Fibroblast of lung (primary cell): ENCODE measurements around the gene SSUH2. TPM values are rescaled to one million over a fixed set of nuclear protein-coding genes. Genes with fewer than 3 reads are reported as not detected.

ENCODE experiments used
- DNase-seq, 2 donors: peaks; one replicate each; pipeline versions ENCODE4 v3.0.0 to v3.0.0-alpha.2; 2010; ENCODE audit warnings: low read depth in 2 of 2
- H2AFZ ChIP-seq: 2 replicates; pipeline ENCODE4 v1.5.1; 2012; ENCODE audit warnings: low read length, control low read depth, inconsistent platforms
- H3K27ac ChIP-seq: 2 replicates; pipeline ENCODE4 v1.5.1; 2011; ENCODE audit warnings: low read length, control low read depth; ENCODE audit not compliant: insufficient read depth
- H3K27me3 ChIP-seq: 2 replicates; pipeline ENCODE4 v1.5.1; 2011; ENCODE audit warnings: mild to moderate bottlenecking, low read length; ENCODE audit not compliant: control insufficient read depth, insufficient read depth
- H3K36me3 ChIP-seq: 2 replicates; pipeline ENCODE4 v1.5.1; 2011; ENCODE audit warnings: low read length; ENCODE audit not compliant: control insufficient read depth, insufficient read depth
- H3K4me1 ChIP-seq: 2 replicates; pipeline ENCODE4 v1.5.1; 2011; ENCODE audit warnings: low read length; ENCODE audit not compliant: control insufficient read depth, insufficient read depth; ENCODE audit errors: extremely low read depth
- H3K4me2 ChIP-seq: 2 replicates; pipeline ENCODE4 v1.5.1; 2011; ENCODE audit warnings: low read length, control low read depth; ENCODE audit not compliant: insufficient read depth; ENCODE audit errors: extremely low read depth
- H3K4me3 ChIP-seq, 4 experiments: fragments of 200-600 bp in 1 of 4; sonication (generic) in 1 of 4; replicated peaks in 1 of 4; 2 replicates each; pipeline ENCODE4 v1.5.1; 2011 to 2016; ENCODE audit warnings: low read length in 4 of 4, low read depth in 3 of 4, mild to moderate bottlenecking in 3 of 4, control low read depth in 2 of 4, inconsistent platforms in 1 of 4, mixed read lengths in 1 of 4; ENCODE audit not compliant: insufficient read depth in 1 of 4; ENCODE audit errors: control extremely low read depth in 1 of 4
- H3K79me2 ChIP-seq: 2 replicates; pipeline ENCODE4 v1.5.1; 2012; ENCODE audit warnings: mild to moderate bottlenecking, low read length, inconsistent platforms; ENCODE audit not compliant: control insufficient read depth, insufficient read depth
- H3K9ac ChIP-seq: 2 replicates; pipeline ENCODE4 v1.5.1; 2011; ENCODE audit warnings: mild to moderate bottlenecking, low read length, control low read depth; ENCODE audit not compliant: insufficient read depth
- H3K9me3 ChIP-seq: 2 replicates; pipeline ENCODE4 v1.5.1; 2012; ENCODE audit warnings: low read depth, low read length; ENCODE audit not compliant: control insufficient read depth, insufficient read depth
- H4K20me1 ChIP-seq: 2 replicates; pipeline ENCODE4 v1.5.1; 2011; ENCODE audit warnings: low read length; ENCODE audit not compliant: control insufficient read depth, insufficient read depth; ENCODE audit errors: extremely low read depth
- CTCF ChIP-seq, 2 donors: IDR thresholded peaks in 1 of 2; conservative IDR thresholded peaks in 1 of 2; 1 replicate in 1 of 2; 2 replicates in 1 of 2; pipeline ENCODE4 v1.5.1; 2011 to 2012; ENCODE audit warnings: low read length in 2 of 2, control low read depth in 1 of 2, inconsistent platforms in 1 of 2, low read depth in 1 of 2, mild to moderate bottlenecking in 1 of 2
- EZH2 ChIP-seq: IDR thresholded peaks from 2 replicates; pipeline ENCODE4 v1.5.1; 2012; ENCODE audit warnings: low read length, control low read depth, mild to moderate bottlenecking; ENCODE audit errors: missing control alignments
- polyA plus RNA-seq, 2 donors: library from polyadenylated mRNA; depleted of rRNA in 1 of 2; stranded (reverse) in 1 of 2; unstranded in 1 of 2; fragments of >200 nt; gene quantifications; 2 replicates each; pipeline ENCODE4 v1.2.1, GENCODE V29; 2011 to 2012; ENCODE audit warnings: missing spikeins in 1 of 2
- total RNA-seq: library from RNA; depleted of rRNA; stranded (reverse); fragments of >200 nt; gene quantifications from 2 replicates; pipeline ENCODE4 v1.2.1, GENCODE V29; 2014

SSUH2 gene
- total and polyA plus RNA-seq, 2 donors (not counting 1 experiment from before 2014, with no cell fraction given), result 0.02 TPM; not detected in 1

GRCh38 chr3:8595252-8595651 is 49.3 kb downstream of the SSUH2 start:
- Histone ChIP-seq H3K27me3 (no peaks in the 10 kb centered on the region), H3K36me3 (no peaks in the 10 kb centered on the region), H2AFZ (no peak overlapping the region), H3K4me3 (no peak overlapping the region), H3K27ac (no peak overlapping the region), H3K4me1 (no peaks in the 10 kb centered on the region), H4K20me1 (no peaks in the 10 kb centered on the region), H3K79me2 (no peaks in the 10 kb centered on the region), H3K9ac (no peak overlapping the region), H3K9me3 (no peaks in the 10 kb centered on the region), H3K4me2 (no peak overlapping the region)
- no peak for DNase-seq
- TF ChIP-seq CTCF (conservative IDR thresholded peaks at IDR 0.05 in 1 of 2, IDR thresholded peaks at IDR 0.05 in 1 of 2; ENCODE audit: low read depth in 1 of 2, low read length in 2 of 2), result no peak
- no peak for TF ChIP-seq EZH2

DNA sequence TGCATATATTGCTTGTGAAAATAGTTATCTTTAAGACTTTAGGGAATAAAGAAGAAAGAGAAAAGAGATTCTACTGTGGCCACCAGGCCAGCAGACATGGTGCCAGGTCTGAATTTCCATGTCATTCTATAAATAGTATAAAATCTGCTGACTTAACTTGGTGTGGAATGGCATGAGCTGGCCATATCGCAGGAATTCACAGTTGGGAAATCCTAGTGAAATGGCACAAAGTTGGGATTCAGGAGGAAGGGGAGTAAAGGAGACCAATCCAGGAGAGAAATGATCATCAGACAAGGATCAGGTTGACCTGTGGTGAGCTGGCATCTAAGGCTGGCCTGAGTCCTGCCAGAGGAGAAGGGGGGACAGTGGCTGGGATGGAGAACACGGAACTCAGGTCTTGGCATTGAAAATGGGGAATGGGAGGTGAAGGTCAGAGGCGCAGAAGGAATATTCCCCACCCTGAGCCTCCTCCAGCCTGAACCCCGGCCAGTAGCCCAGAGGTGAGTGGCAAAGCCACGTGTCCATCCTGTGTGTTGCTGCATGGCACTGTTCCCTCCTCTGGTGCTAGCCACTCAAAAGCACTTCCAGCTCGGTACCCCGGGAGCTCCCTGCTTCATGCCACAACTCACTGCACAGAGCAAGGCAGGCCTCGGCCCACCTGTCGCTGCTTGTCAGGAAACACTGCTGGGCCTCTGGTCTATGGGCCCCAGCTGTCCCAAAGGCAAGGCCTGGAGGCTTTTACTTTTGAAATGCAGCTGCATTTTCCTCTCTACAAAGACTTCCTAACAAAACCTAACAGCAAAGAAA is 51.4 kb downstream of the SSUH2 start:
- TF ChIP-seq EZH2 (no peak), CTCF (conservative IDR thresholded peaks at IDR 0.05 in 1 of 2, IDR thresholded peaks at IDR 0.05 in 1 of 2; ENCODE audit: low read depth in 1 of 2, low read length in 2 of 2) (no peak)
- Histone ChIP-seq H4K20me1 (no peaks in the 10 kb centered on the region), H3K4me1 (no peaks in the 10 kb centered on the region), H3K27me3 (no peaks in the 10 kb centered on the region), H3K9me3 (no peaks in the 10 kb centered on the region), H2AFZ (no peak overlapping the region), H3K4me2 (no peak overlapping the region), H3K36me3 (no peaks in the 10 kb centered on the region), H3K27ac (no peak overlapping the region), H3K4me3 (no peak overlapping the region), H3K9ac (no peak overlapping the region), H3K79me2 (no peaks in the 10 kb centered on the region)
- peak; percentile 17 to 47 for DNase-seq

DNA sequence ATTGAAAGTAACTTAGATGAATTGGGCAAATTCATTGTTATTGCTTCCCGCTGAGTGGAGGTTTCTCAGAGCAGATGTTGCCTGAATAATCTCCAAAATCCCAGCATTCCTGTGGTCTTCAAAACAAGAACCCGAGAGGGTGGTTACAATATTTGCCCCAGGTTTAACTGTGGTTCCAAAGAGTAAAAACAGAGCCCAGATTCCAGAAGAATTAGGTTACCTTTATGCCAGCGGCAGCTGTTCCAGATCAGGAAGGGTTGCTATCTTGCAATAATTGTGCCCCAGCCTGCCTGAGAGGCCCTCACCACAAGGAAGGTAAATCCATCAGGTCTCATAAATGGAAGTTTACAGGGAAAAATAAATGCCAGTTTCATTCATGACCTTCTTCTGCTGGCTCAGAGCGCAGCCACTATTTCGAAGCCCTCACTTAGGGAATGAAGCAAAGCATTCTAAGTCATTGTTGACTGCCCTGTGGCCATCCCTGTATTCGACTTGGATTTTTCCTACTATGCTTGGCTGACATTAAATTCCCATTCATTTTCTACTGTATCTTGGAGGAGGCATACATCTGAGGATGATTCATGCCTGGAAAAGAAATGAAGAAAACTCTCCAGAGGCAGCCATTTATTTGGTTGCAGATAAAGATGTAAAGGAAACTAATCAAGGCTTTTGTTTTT is 54.6 kb downstream of the SSUH2 start:
- no peak overlapping the region for H3K4me3 ChIP-seq
- no peak overlapping the region for H2AFZ ChIP-seq
- H3K4me2 ChIP-seq, result no peak overlapping the region
- no peaks in the 10 kb centered on the region for H3K36me3 ChIP-seq
- no peak for TF ChIP-seq EZH2
- no peak overlapping the region for H3K9ac ChIP-seq
- H3K27me3 ChIP-seq, result no peaks in the 10 kb centered on the region
- H3K27ac ChIP-seq, result no peak overlapping the region
- peak; percentile 25 to 94 for DNase-seq
- H3K9me3 ChIP-seq, result no peaks in the 10 kb centered on the region
- no peaks in the 10 kb centered on the region for H3K79me2 ChIP-seq
- H4K20me1 ChIP-seq, result no peaks in the 10 kb centered on the region
- H3K4me1 ChIP-seq, result no peaks in the 10 kb centered on the region
